ENCODE results near the gene TMED9. TPM values are rescaled to one million over a fixed set of nuclear protein-coding genes. Genes with fewer than 3 reads are reported as not detected.
A peak's percentile ranks its signal among the peaks of the same experiment; 100 is the strongest.

The TMED9 gene
- 100 to 1,000 TPM in 7 of 9 donors, 10 to 100 TPM in 2; 67.6 to 265 (median 139) TPM for total RNA-seq
- polyA plus RNA-seq = 100 to 1,000 TPM; 105 to 125 (median 113) TPM
- long read RNA-seq, donor 1, transcript TMED9-201 (5 exons, 1,473 nt) = major isoform, 145 of 164 reads
- long read RNA-seq, donor 1, partial matches to known transcripts = 12 of 164 reads
- long read RNA-seq, donor 1, other reads (novel, unspliced or antisense) = 0 of 164 reads
- long read RNA-seq, donor 2, transcript TMED9-201 (5 exons, 1,473 nt) = major isoform, 86 of 96 reads
- long read RNA-seq, donor 2, partial matches to known transcripts = 8 of 96 reads
- long read RNA-seq, donor 2, other reads (novel, unspliced or antisense) = 0 of 96 reads
- long read RNA-seq, donor 3, transcript TMED9-201 (5 exons, 1,473 nt) = major isoform, 87 of 205 reads
- long read RNA-seq, donor 3, partial matches to known transcripts = 116 of 205 reads
- long read RNA-seq, donor 3, other reads (novel, unspliced or antisense) = 0 of 205 reads
- long read RNA-seq, donor 4, transcript TMED9-201 (5 exons, 1,473 nt) = major isoform, 8 of 9 reads
- long read RNA-seq, donor 4, partial matches to known transcripts = 0 of 9 reads
- long read RNA-seq, donor 4, other reads (novel, unspliced or antisense) = 1 of 9 reads
- long read RNA-seq, donor 5, transcript TMED9-201 (5 exons, 1,473 nt) = major isoform, 121 of 127 reads
- long read RNA-seq, donor 5, partial matches to known transcripts = 0 of 127 reads
- long read RNA-seq, donor 5, other reads (novel, unspliced or antisense) = 4 of 127 reads
- long read RNA-seq, donor 6, transcript TMED9-201 (5 exons, 1,473 nt) = major isoform, 12 of 14 reads
- long read RNA-seq, donor 6, partial matches to known transcripts = 0 of 14 reads
- long read RNA-seq, donor 6, other reads (novel, unspliced or antisense) = 2 of 14 reads
- long read RNA-seq, donor 7, transcript TMED9-201 (5 exons, 1,473 nt) = major isoform, 63 of 67 reads
- long read RNA-seq, donor 7, partial matches to known transcripts = 0 of 67 reads
- long read RNA-seq, donor 7, other reads (novel, unspliced or antisense) = 0 of 67 reads
- long read RNA-seq, donor 8, transcript TMED9-201 (5 exons, 1,473 nt) = major isoform, 194 of 298 reads
- long read RNA-seq, donor 8, transcript TMED9-206 (4 exons, 772 nt) = minor isoform, 5 of 298 reads
- long read RNA-seq, donor 8, partial matches to known transcripts = 97 of 298 reads
- long read RNA-seq, donor 8, other reads (novel, unspliced or antisense) = 0 of 298 reads
- long read RNA-seq, donor 9, transcript TMED9-201 (5 exons, 1,473 nt) = major isoform, 70 of 173 reads
- long read RNA-seq, donor 9, partial matches to known transcripts = 96 of 173 reads
- long read RNA-seq, donor 9, other reads (novel, unspliced or antisense) = 0 of 173 reads
- long read RNA-seq, donor 10, transcript TMED9-201 (5 exons, 1,473 nt) = major isoform, 67 of 69 reads
- long read RNA-seq, donor 10, partial matches to known transcripts = 0 of 69 reads
- long read RNA-seq, donor 10, other reads (novel, unspliced or antisense) = 0 of 69 reads

- intact Hi-C loops (cut with DNase I) = no loop called here
These were observed at the start of gene TMED9 for GRCh38 chr5:177592010-177592834. TMED9 (plus strand) TSS chr5:177592203; CDS start chr5:177592215, 12 bp downstream.

GRCh38 chr5:177542816-177543465, 49.1 kb upstream of the TMED9 start:
- no peaks in the 10 kb centered on the region for H3K36me3 ChIP-seq (replicated peaks in 1 of 2)
- H3K9me3 ChIP-seq (replicated peaks in 1 of 3) = no peaks in the 10 kb centered on the region
- no peaks in the 10 kb centered on the region for H3K27me3 ChIP-seq
- intact Hi-C loops (cut with DNase I) = no loop called here
- 89 to 97% (median 93%) methylated on average over 4 of the region's 4 CpGs for WGBS, 4 donors
- no peak overlapping the region for H3K27ac ChIP-seq
- H3K4me3 ChIP-seq = no peak overlapping the region
- H3K4me1 ChIP-seq (replicated peaks in 1 of 2) = peaks cover 31 to 49% of the 10 kb centered on the region in 2 donors
- DNase-seq = no peak
- TF ChIP-seq CTCF (IDR thresholded peaks at IDR 0.05) = no peak
- TF ChIP-seq POLR2A (IDR thresholded peaks at IDR 0.05) = no peak

More at GRCh38 chr5:177592010-177592834, at the start of gene TMED9:
- TF ChIP-seq CTCF (IDR thresholded peaks at IDR 0.05) = peak in 3 of 6 experiments; percentile 16 to 40 (median 25)
- peak; percentile 85 to 86 for TF ChIP-seq POLR2A (IDR thresholded peaks at IDR 0.05)
- H3K9me3 ChIP-seq (replicated peaks in 1 of 3) = no peaks in the 10 kb centered on the region
- peak within 1 kb of the TSS in 4 of 5 donors; percentile 45 to 86 (median 72) for H3K27ac ChIP-seq
- H3K36me3 ChIP-seq (replicated peaks in 1 of 2) = peaks cover 0 to 36% of the 10 kb centered on the region in 2 donors
- WGBS, 4 donors = 0 to 1% (median 0%) methylated on average over 18 to 71 of the region's 71 CpGs
- DNase-seq = peak; percentile 77 to 88 (median 82)
- H3K4me3 ChIP-seq = peak within 1 kb of the TSS; percentile 48 to 85 (median 78)
- no peaks in the 10 kb centered on the region for H3K27me3 ChIP-seq
- H3K4me1 ChIP-seq (replicated peaks in 1 of 2) = peaks cover 5 to 16% of the 10 kb centered on the region in 2 donors

- DNase-seq = peak; percentile 65 to 95 (median 87)
- H3K4me3 ChIP-seq = no peak overlapping the region
- peak overlapping the region; percentile 84 to 95 (median 86) for H3K27ac ChIP-seq
- intact Hi-C loops (cut with DNase I) = no loop called here
- H3K27me3 ChIP-seq = no peaks in the 10 kb centered on the region
- peaks cover 31 to 44% of the 10 kb centered on the region in 2 donors for H3K4me1 ChIP-seq (replicated peaks in 1 of 2)
- H3K9me3 ChIP-seq (replicated peaks in 1 of 3) = no peaks in the 10 kb centered on the region
- TF ChIP-seq POLR2A (IDR thresholded peaks at IDR 0.05) (peak in 1 of 2 donors; percentile 10), CTCF (IDR thresholded peaks at IDR 0.05) (no peak)
- no peaks in the 10 kb centered on the region for H3K36me3 ChIP-seq (replicated peaks in 1 of 2)
- 23 to 35% (median 28%) methylated on average over 4 of the region's 4 CpGs for WGBS, 4 donors
These were observed 46.3 kb upstream of the TMED9 start for GRCh38 chr5:177545487-177546257.

All from adrenal gland (tissue), 19 donors.